GM12873 (cell line): ENCODE data around the gene COL27A1.

Experiments used
- CTCF ChIP-seq: IDR thresholded peaks from 2 replicates; pipeline ENCODE4 v1.5.1; 2012; ENCODE audit warnings: low read depth, mild to moderate bottlenecking, moderate library complexity, low read length, control low read depth; ENCODE audit not compliant: insufficient read depth; ENCODE audit errors: missing control alignments

Gene COL27A1

GRCh38 chr9:114336699-114337395, 181.5 kb downstream of the COL27A1 start:
- no peak for TF ChIP-seq CTCF

GRCh38 chr9:114338187-114338586, 182.8 kb downstream of the COL27A1 start:
- no peak for TF ChIP-seq CTCF

GRCh38 chr9:114339130-114339908, 184.0 kb downstream of the COL27A1 start:
- TF ChIP-seq CTCF = peak; percentile 92

DNA sequence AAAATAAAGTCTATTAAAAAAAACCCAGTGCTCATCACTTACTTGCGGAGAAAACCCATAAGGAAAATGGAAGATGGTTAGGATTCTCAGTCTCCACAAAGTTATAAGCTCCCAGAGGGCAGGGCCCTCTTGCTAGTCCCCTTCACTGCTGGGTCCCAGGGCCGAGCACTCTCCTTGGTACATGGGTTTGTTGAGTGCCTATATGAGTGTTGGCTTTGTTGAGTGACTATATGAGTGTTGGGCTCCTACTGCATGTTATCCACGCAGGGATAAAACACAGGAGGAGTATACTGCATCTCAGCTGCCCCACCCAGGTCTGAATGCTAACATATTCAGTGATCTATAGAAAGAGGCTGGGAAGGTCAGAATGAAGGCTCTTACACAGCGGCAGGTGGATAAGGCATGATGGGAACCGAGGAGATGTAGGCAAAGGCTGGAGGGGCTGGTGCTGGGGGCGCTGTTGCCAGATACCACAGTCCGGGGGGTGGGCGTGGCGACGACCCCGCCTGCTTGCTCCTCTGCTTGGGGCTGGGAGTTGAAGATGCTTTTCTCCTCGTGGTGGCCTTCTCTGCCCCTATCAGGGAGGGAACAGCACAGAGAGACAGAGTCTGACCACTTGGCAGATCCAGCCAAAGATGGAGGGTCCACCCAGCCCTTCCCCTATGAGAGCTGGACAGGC, 186.0 kb downstream of the COL27A1 start:
- no peak for TF ChIP-seq CTCF

DNA sequence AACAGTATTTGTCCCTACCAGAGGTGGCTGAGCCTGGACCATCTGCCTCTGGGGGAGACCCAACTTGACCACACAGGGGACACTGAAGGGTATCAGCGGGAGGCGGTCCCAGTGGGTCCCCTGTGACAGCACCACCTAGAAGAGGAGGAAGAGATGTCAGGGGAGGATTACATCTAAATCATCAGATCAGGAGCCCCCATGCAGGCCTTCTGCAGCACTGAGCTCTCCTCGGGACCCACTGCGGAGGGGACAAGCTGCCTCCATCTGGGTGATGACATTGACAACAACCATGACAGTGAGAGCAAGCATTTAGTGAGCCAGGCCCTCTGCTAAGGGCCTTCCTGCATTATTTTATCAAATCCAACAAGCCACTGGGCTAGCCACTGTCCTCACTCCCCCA, 186.7 kb downstream of the COL27A1 start:
- TF ChIP-seq CTCF = no peak

DNA sequence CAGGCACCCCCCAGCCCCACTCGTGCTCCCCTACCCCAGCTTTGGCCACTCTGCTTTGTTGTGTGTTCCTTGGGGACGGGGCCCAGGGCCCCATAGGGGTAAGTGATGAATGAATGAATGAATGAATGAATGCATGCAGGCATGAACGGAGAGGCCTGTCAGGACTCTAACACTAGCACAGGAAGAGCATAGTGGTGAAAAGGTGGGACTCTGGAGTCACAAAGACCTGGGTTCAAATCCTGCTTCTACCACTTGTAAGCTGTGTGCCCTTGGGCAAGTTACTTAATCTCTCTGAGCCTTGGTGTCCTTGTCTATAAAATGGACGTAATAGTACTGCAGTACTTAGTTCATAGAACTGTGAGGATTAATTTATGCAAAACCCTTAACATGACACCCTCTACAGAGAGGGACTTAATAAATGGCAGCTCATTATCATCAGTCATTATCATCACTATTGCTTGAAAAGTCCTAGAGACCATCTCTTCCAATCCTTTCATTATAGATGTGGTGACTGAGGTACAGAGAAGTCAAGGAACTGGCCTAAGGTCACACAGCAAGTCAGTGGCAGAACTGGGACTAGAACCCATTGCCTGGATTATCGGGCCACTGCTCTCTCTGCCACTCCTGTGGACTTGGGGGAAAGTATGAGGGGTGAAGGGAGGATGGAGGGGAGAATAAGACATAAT, 187.6 kb downstream of the COL27A1 start:
- no peak for TF ChIP-seq CTCF
